Thyroid gland (tissue), 4 donors: ENCODE measurements around the gene ZNF71. TPM values are rescaled to one million over a fixed set of nuclear protein-coding genes. Genes with fewer than 3 reads are reported as not detected.

ENCODE experiments used
- DNase-seq, 2 donors: peaks; one replicate each; pipeline ENCODE4 v3.0.0-alpha.2; 2019
- H3K27ac ChIP-seq, 3 donors: fragments of 200-600 bp; sonication (generic); 1 replicate in 2 of 3; 2 replicates in 1 of 3; pipeline ENCODE4 v1.5.1; 2016 to 2019; ENCODE audit warnings: mild to moderate bottlenecking in 1 of 3, moderate library complexity in 1 of 3
- H3K27me3 ChIP-seq: fragments of 200-600 bp; sonication (generic); one replicate; pipeline ENCODE4 v1.5.1; 2019
- H3K36me3 ChIP-seq, 2 donors: fragments of 200-600 bp; sonication (generic); one replicate each; pipeline ENCODE4 v1.5.1; 2016 to 2019
- H3K4me1 ChIP-seq, 2 donors: fragments of 200-600 bp; sonication (generic); one replicate each; pipeline ENCODE4 v1.5.1; 2017 to 2019
- H3K4me3 ChIP-seq, 3 donors: fragments of 200-600 bp; sonication (generic); replicated peaks in 1 of 3; 1 replicate in 2 of 3; 2 replicates in 1 of 3; pipeline ENCODE4 v1.5.1; 2016; ENCODE audit warnings: mild to moderate bottlenecking in 1 of 3
- H3K9me3 ChIP-seq: fragments of 200-600 bp; sonication (generic); one replicate; pipeline ENCODE4 v1.5.1; 2017
- POLR2A ChIP-seq, 2 donors: fragments of 450-650 bp; IDR thresholded peaks; one replicate each; pipeline ENCODE4 v1.6.1; 2017; ENCODE audit warnings: antibody characterized with exemption in 2 of 2, mild to moderate bottlenecking in 2 of 2, moderate library complexity in 1 of 2
- WGBS, 2 donors: methylation state at CpG; one replicate each; pipeline ENCODE4 v1.1.5; 2017; 5-methylcytosine and 5-hydroxymethylcytosine counted together
- intact Hi-C: fragments of 100-400 bp; cut with DNase I; formaldehyde crosslinking; loops from one replicate; pipeline ENCODE4 v1.15.1; 2023
- total RNA-seq, 4 donors: library from RNA; depleted of rRNA; stranded (reverse); fragments of >200 nt; gene quantifications; one replicate each; pipeline ENCODE4 v1.2.3, GENCODE V29; 2016
- TF ChIP-seq, protein P1 (sequence below), 6 experiments: fragments of 200-600 bp in 3 of 6; fragments of 450-650 bp in 3 of 6; sonication (generic) in 3 of 6; IDR thresholded peaks; one replicate each; pipeline ENCODE4 v1.5.1; 2016 to 2019; ENCODE audit warnings: antibody characterized with exemption in 6 of 6, mild to moderate bottlenecking in 2 of 6, inconsistent platforms in 1 of 6, moderate library complexity in 1 of 6

ZNF71 gene
- total RNA-seq, 4 donors from 2014 or later = 8.2 to 15.6 (median 8.7) TPM

DNA sequence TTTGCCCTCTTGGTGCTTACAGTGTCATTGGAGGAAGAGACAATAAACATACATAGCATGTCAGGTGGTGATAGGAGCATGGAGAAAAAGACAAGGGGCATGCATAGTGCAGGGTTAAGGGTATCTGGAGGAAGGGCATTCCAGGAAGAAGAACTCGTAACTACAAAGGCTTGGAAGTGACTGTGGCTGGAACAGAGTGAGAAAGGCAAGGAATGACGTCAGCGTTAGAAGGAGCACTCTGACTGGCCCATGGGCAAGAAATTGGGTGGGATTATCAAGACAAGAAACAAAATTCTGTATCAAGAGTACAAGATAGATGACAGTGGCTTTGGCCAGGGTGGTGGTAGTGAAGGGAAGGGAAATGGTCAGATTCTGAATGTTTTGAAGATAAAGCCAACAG, 59.0 kb downstream of the ZNF71 start:
- 72 to 78% methylated on average over 3 of the region's 3 CpGs for WGBS, 2 donors
- Histone ChIP-seq H3K9me3 (no peaks in the 10 kb centered on the region), H3K27ac (no peak overlapping the region), H3K36me3 (no peaks in the 10 kb centered on the region), H3K4me1 (no peaks in the 10 kb centered on the region), H3K4me3 (no peak overlapping the region), H3K27me3 (no peaks in the 10 kb centered on the region)
- TF ChIP-seq, protein P1, sequence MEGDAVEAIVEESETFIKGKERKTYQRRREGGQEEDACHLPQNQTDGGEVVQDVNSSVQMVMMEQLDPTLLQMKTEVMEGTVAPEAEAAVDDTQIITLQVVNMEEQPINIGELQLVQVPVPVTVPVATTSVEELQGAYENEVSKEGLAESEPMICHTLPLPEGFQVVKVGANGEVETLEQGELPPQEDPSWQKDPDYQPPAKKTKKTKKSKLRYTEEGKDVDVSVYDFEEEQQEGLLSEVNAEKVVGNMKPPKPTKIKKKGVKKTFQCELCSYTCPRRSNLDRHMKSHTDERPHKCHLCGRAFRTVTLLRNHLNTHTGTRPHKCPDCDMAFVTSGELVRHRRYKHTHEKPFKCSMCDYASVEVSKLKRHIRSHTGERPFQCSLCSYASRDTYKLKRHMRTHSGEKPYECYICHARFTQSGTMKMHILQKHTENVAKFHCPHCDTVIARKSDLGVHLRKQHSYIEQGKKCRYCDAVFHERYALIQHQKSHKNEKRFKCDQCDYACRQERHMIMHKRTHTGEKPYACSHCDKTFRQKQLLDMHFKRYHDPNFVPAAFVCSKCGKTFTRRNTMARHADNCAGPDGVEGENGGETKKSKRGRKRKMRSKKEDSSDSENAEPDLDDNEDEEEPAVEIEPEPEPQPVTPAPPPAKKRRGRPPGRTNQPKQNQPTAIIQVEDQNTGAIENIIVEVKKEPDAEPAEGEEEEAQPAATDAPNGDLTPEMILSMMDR (IDR thresholded peaks at IDR 0.05) = no peak
- no peak for TF ChIP-seq POLR2A (IDR thresholded peaks at IDR 0.05)
- DNase-seq = no peak
- intact Hi-C loops = no loop called here

DNA sequence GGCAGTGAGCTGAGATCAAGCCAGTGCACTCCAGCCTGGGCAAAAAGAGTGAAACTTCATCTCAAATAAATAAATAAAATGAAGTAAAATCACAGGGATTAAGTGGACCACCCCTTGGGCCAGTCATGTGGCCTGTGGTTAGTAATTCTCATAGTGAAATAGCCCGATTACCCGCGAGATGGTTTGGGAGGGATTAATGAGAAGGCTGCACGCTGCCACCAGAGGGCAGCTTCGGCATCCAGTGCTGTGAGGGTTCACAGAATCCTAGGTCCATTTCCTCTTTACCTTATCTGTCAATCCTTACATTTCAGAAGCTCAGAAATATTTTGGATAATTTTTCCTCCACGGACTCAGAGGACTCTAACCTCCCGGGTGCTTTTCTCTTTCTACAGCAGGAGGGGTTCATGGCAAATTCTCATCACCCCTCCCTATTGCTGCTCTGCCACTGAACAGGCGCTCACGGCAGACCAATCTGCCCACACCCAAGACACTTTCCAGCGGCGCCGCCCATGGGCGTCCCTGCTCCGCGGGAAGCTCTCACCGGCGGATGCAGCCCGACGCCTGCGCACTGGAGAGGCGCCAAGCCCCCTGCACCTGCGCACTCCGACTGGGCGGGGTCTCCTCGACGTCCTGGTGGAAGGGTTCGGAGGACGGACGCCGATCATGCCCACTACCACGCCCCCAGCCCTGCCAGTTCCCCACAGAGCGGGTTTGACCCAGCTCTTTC, 65.4 kb downstream of the ZNF71 start:
- Histone ChIP-seq H3K27ac (no peak overlapping the region), H3K36me3 (peaks cover 0 to 15% of the 10 kb centered on the region in 2 donors), H3K9me3 (no peaks in the 10 kb centered on the region), H3K4me3 (no peak overlapping the region), H3K4me1 (no peaks in the 10 kb centered on the region), H3K27me3 (no peaks in the 10 kb centered on the region)
- intact Hi-C loops = no loop called here
- TF ChIP-seq POLR2A (IDR thresholded peaks at IDR 0.05) = no peak
- TF ChIP-seq, protein P1 (IDR thresholded peaks at IDR 0.05) = peak in 1 of 6 experiments; percentile 23
- 16 to 17% methylated on average over 18 to 31 of the region's 32 CpGs for WGBS, 2 donors
- DNase-seq = peak; percentile 52 to 64

DNA sequence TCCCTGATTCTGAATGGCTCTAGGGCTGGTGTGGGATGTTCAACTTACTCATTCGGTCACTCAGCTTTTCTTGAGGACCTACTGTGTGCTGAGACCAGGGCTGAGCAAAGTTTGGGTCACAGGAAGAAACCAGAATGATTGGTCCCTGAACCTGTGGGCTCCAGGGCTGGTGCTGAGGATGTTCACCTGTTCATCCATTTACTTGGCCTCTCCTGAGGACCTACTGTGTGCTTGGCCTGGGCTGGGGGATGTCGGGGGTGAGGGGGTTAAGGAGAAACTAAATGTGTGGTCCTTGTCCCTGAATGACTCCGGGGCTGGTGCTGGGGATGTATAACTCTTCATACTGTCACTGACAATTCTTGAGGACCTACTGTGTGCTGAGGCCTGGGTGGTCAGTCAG, 66.1 kb downstream of the ZNF71 start:
- Histone ChIP-seq H3K36me3 (peaks cover 0 to 15% of the 10 kb centered on the region in 2 donors), H3K9me3 (no peaks in the 10 kb centered on the region), H3K4me1 (no peaks in the 10 kb centered on the region), H3K4me3 (no peak overlapping the region), H3K27ac (no peak overlapping the region), H3K27me3 (no peaks in the 10 kb centered on the region)
- no peak for DNase-seq
- intact Hi-C loops = no loop called here
- 79 to 96% methylated on average over 2 to 3 of the region's 3 CpGs for WGBS, 2 donors
- TF ChIP-seq POLR2A (IDR thresholded peaks at IDR 0.05) = no peak
- TF ChIP-seq, protein P1 (IDR thresholded peaks at IDR 0.05) = no peak

DNA sequence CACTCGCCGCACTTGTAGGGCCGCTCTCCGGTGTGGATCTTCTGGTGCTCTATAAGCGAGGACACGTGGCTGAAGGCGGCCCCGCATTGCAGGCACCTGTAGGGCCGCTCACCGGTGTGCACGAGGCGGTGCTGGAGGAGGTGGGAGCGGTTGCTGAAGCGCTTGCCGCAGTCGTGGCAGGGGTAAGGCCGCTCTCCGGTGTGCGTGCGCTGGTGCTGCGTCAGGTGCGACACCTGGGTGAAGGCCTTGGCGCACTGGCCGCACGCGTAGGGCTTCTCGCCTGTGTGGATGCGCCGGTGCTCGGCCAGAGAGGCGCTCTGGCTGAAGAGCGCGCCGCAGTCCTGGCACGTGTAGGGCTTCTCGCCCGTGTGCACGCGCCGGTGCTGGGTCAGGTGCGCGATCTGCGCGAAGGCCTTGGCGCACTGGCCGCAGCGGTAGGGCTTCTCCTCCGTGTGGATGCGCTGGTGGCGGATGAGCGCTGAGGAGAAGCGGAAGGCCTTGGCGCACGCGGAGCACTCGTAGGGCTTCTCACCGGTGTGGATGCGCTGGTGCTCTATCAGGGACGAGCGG, 68.9 kb downstream of the ZNF71 start:
- no peaks in the 10 kb centered on the region for H3K9me3 ChIP-seq
- H3K4me1 ChIP-seq = no peaks in the 10 kb centered on the region
- peaks cover 0 to 15% of the 10 kb centered on the region in 2 donors for H3K36me3 ChIP-seq
- H3K4me3 ChIP-seq = no peak overlapping the region
- H3K27me3 ChIP-seq = no peaks in the 10 kb centered on the region
- TF ChIP-seq, protein P1 (IDR thresholded peaks at IDR 0.05) = no peak
- no peak for TF ChIP-seq POLR2A (IDR thresholded peaks at IDR 0.05)
- 84 to 90% methylated on average over 48 to 58 of the region's 60 CpGs for WGBS, 2 donors
- no peak overlapping the region for H3K27ac ChIP-seq
- no peak for DNase-seq
- intact Hi-C loops = no loop called here

DNA sequence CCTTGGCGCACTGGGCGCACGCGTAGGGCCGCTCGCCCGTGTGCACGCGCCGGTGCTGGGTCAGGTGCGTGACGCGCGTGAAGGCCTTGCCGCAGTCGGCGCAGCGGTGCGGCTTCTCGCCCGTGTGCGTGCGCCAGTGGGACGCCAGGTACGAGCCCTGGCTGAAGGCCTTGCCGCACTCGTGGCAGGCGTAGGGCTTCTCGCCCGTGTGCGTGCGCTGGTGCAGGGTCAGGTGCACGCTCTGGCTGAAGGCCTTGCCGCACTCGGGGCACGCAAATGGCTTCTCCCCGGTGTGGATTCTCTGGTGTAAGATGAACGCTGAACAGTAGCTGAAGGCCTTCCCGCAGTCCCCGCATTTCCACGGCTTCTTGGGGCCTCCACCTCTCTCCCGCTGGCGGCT, 69.4 kb downstream of the ZNF71 start:
- Histone ChIP-seq H3K4me1 (no peaks in the 10 kb centered on the region), H3K27ac (no peak overlapping the region), H3K36me3 (peaks cover 0 to 15% of the 10 kb centered on the region in 2 donors), H3K9me3 (no peaks in the 10 kb centered on the region), H3K4me3 (no peak overlapping the region), H3K27me3 (no peaks in the 10 kb centered on the region)
- TF ChIP-seq, protein P1 (IDR thresholded peaks at IDR 0.05) = no peak
- no peak for TF ChIP-seq POLR2A (IDR thresholded peaks at IDR 0.05)
- 87 to 89% methylated on average over 38 of the region's 43 CpGs for WGBS, 2 donors
- DNase-seq = no peak
- intact Hi-C loops = no loop called here
